Right atrium auricular region (tissue), 2 donors: ENCODE results near the gene TMEM235. TPM values are rescaled to one million over a fixed set of nuclear protein-coding genes. Genes with fewer than 3 reads are reported as not detected.

ENCODE experiments used
- DNase-seq: peaks from one replicate; pipeline ENCODE4 v3.0.0-alpha.2; 2019; ENCODE audit warnings: low spot score
- H3K27ac ChIP-seq, 2 donors: fragments of 200-600 bp; sonication (generic); 1 replicate in 1 of 2; 2 replicates in 1 of 2; pipeline ENCODE4 v1.5.1; 2016 to 2019
- H3K27me3 ChIP-seq, 2 donors: fragments of 200-600 bp; sonication (generic); one replicate each; pipeline versions ENCODE4 v1.5.1 to v1.6.0; 2017 to 2019
- H3K36me3 ChIP-seq: fragments of 200-600 bp; sonication (generic); one replicate; pipeline ENCODE4 v1.5.1; 2016
- H3K4me1 ChIP-seq, 2 donors: fragments of 200-600 bp; sonication (generic); one replicate each; pipeline versions ENCODE4 v1.5.1 to v1.6.0; 2017 to 2019
- H3K4me3 ChIP-seq, 2 donors: fragments of 200-600 bp; sonication (generic); 1 replicate in 1 of 2; 2 replicates in 1 of 2; pipeline ENCODE4 v1.5.1; 2017 to 2019; ENCODE audit warnings: mild to moderate bottlenecking in 1 of 2, moderate library complexity in 1 of 2
- H3K9me3 ChIP-seq, 2 donors: fragments of 200-600 bp; sonication (generic); one replicate each; pipeline ENCODE4 v1.5.1; 2019
- CTCF ChIP-seq, 2 donors: fragments of 200-600 bp; sonication (generic); IDR thresholded peaks; one replicate each; pipeline ENCODE4 v1.5.1; 2019; ENCODE audit warnings: antibody characterized with exemption in 2 of 2
- total RNA-seq, 2 donors: library from RNA; depleted of rRNA; stranded (reverse); fragments of >200 nt; gene quantifications; one replicate each; pipeline ENCODE4 v1.1.0, GENCODE V29; 2016

The TMEM235 gene
- total RNA-seq, 2 donors from 2014 or later, result not detected

- no peak overlapping the region for H3K4me3 ChIP-seq
- no peaks in the 10 kb centered on the region for H3K27me3 ChIP-seq
- no peak for TF ChIP-seq CTCF (IDR thresholded peaks at IDR 0.05)
- peaks cover 5% of the 10 kb centered on the region for H3K36me3 ChIP-seq
- H3K27ac ChIP-seq, result no peak overlapping the region
- H3K9me3 ChIP-seq, result no peaks in the 10 kb centered on the region
- DNase-seq, result no peak
- H3K4me1 ChIP-seq, result no peaks in the 10 kb centered on the region
These were observed 22.9 kb upstream of the TMEM235 start for GRCh38 chr17:78208486-78208885.

GRCh38 chr17:78210111-78210510 lies 21.3 kb upstream of the TMEM235 start:
- Histone ChIP-seq H3K9me3 (no peaks in the 10 kb centered on the region), H3K4me1 (peaks cover 0 to 10% of the 10 kb centered on the region in 2 donors), H3K27ac (no peak overlapping the region), H3K36me3 (peaks cover 5% of the 10 kb centered on the region), H3K4me3 (no peak overlapping the region), H3K27me3 (no peaks in the 10 kb centered on the region)
- DNase-seq, result no peak
- TF ChIP-seq CTCF (IDR thresholded peaks at IDR 0.05), result no peak

- Histone ChIP-seq H3K36me3 (peaks cover 5% of the 10 kb centered on the region), H3K9me3 (no peaks in the 10 kb centered on the region), H3K4me3 (no peak overlapping the region), H3K27ac (no peak overlapping the region), H3K4me1 (peaks cover 0 to 10% of the 10 kb centered on the region in 2 donors), H3K27me3 (no peaks in the 10 kb centered on the region)
- no peak for DNase-seq
- no peak for TF ChIP-seq CTCF (IDR thresholded peaks at IDR 0.05)
These were observed 20.4 kb upstream of the TMEM235 start for GRCh38 chr17:78211032-78211431.

GRCh38 chr17:78214016-78214705 lies 17.3 kb upstream of the TMEM235 start, which contains the start of gene BIRC5:
BIRC5 (plus strand) TSS chr17:78214253; CDS start chr17:78214317, 64 bp downstream.
- Histone ChIP-seq H3K4me1 (peaks cover 0 to 10% of the 10 kb centered on the region in 2 donors), H3K4me3 (peak within 1 kb of the TSS in 1 of 2 donors; percentile 53), H3K27me3 (no peaks in the 10 kb centered on the region), H3K36me3 (no peaks in the 10 kb centered on the region), H3K27ac (no peak within 1 kb of the TSS), H3K9me3 (no peaks in the 10 kb centered on the region)
- peak; percentile 76 for DNase-seq
- TF ChIP-seq CTCF (IDR thresholded peaks at IDR 0.05), result no peak

- Histone ChIP-seq H3K27me3 (no peaks in the 10 kb centered on the region), H3K9me3 (no peaks in the 10 kb centered on the region), H3K27ac (no peak overlapping the region), H3K36me3 (no peaks in the 10 kb centered on the region), H3K4me1 (peaks cover 0 to 10% of the 10 kb centered on the region in 2 donors), H3K4me3 (peak overlapping the region in 1 of 2 donors; percentile 53)
- DNase-seq, result no peak
- TF ChIP-seq CTCF (IDR thresholded peaks at IDR 0.05), result no peak
These were observed 16.7 kb upstream of the TMEM235 start for GRCh38 chr17:78214706-78215061.
